GM21529 (cell line): Measurements from ENCODE around the gene SBNO1.

Experiments
- ATAC-seq: cut with Tn5 transposase; IDR thresholded peaks from one replicate; pipeline ENCODE4 v1.9.1; 2021; ENCODE audit not compliant: unreplicated experiment

The SBNO1 gene

DNA sequence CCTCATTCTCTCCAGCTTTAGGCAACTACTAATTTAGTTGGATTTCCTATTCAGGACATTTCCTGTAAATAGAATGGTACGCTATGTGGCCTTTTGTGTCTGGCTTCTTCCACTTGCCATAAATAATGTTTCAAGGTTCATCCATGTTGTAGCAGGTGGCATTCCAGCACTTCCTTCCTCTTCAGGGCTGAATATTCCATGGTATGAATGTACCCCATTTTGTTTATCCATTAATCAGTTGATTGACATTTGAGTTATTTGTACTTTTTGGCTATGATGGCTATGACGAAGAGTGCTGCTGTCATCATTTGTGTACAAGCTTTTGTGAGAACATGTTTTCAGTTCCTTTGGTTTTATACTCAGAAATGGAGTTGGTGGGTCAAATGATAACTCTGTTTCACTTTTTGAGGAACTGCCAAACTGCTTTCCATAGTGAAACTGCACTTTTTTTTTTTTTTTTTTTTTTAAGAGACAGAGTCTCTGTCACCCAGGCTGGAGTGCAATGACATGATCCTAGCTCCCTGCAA, 86.5 kb downstream of the SBNO1 start:
- ATAC-seq, result peak; percentile 90

DNA sequence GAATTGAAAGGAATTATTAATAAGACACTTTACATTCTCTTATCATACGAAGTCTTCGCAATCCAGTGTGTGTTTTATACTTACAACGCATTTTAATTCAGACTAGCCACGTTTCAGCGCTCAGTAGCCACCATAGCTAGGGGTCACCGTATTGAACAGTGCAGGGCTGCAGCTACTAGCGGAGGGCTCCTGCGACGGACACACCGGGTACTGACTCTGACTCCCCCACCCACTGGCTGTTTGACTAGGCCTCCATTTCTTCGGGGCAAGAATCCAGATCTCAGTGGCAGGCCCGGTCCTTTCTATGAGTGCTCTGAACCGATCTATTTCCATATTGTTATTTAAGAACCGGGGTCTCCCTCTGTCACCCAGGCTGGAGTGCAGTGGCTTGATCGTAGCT, 91.5 kb downstream of the SBNO1 start:
- ATAC-seq, result no peak

DNA sequence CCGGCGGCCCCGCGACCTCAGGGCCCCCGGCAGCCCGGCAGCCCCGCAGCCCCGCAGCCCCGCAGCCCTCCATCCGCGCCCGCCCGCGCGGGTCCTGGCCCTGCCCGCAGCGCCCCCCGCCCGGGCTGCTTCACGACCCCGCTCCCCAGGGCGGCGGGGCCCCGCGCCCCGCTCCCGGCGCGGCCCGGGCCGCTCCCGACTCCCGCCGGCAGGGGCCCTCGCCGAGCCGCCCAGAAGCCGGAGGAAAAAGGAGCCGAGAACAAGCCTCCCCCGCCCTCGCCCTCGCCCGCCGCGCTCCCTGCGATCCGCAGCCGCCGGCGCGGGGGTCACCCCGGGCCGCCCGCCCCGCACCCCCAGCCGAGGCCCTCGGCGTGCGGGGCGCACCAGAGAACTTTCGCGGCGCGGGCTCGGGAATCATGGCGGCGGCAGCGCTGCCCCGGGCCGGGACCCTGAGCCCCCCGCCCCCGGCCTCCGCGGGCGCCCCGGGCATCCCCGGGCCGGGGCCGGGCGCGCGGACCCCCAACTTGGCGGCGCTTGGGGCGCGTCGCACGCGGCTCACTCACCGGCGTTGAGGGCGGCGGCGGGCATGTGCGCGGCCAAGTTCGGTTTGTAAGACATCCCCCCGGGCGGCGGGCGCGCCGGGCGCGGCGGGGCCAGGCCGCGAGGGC, 93.5 kb downstream of the SBNO1 start:
- peak; percentile 63 for ATAC-seq

DNA sequence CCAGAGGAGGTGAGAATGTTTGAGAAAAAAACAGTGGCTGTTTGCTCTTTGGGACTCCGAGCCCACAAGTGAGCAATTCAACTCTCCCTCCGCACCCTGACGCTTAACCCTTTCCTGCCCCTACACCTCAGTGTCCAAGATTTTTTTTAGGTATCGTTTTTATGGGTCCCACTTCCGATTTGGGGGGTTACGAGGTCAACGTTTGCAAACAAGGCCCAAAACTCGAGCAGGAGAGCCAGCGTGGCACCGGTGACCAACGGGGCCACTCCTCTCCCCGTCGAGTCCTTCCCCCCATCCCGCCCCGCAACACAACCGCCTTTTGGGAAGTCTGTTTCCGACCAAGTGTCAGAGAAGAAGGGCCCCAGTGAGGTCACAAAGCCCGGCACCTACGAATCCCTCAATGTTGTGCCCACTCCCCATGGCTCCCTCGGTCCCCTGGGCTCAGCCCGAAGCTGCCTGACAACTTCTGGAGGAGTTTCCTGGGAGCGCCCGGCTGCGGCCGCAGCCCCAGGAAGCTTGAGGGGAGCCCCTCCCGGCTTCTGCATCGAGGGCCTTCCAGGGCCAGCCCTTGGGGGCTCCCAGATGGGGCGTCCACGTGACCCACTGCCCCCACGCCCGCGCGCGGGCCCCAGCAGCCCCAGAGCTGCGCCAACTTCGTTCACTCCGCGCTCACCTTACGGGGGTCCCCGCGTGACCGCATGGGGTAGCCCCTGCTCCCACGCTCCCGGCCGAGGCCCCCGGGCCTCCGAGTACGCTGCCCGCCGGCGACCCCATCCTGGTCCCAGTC, 94.2 kb downstream of the SBNO1 start:
- peak; percentile 5 for ATAC-seq

DNA sequence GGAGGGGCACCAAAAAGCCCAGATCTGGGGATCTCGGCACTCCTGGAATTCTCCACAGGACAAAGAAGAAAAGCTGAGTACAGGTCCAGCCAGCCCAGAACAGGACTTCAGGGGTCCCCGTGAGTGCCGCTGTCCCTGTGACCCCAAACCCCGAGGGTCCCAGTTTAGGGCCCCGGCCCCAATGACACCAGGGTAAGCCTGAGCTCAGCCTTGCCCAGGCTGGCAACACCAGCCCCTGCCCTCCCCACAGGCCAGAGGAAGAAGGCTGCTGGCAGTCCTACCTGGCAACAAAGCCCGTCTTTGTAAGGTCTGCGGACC, 94.8 kb downstream of the SBNO1 start:
- no peak for ATAC-seq

DNA sequence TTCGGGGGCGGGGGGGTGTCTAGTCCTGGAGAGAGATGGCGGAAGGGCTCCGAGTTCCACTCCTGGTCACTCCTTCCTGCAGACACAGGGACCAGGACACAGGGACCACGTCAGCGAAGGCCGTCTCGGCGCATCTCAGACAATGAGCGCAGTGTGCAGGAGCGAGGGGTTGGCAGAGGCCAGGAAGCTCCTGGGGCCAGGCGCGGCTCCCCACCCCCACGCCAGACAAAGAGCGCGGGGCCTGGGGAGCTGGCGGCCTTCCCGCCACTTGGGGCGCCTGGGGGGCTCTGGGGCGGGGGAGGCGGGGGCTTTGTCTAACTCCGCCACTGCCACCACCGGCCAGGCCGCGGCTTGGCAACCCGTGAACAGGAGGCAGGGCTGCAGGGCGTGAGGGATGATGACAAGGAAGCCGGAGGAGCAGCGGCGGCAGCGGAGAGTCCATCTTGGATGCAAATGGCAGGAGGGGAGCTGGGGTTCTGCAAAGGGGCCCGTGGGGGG, 95.2 kb downstream of the SBNO1 start:
- ATAC-seq, result no peak

DNA sequence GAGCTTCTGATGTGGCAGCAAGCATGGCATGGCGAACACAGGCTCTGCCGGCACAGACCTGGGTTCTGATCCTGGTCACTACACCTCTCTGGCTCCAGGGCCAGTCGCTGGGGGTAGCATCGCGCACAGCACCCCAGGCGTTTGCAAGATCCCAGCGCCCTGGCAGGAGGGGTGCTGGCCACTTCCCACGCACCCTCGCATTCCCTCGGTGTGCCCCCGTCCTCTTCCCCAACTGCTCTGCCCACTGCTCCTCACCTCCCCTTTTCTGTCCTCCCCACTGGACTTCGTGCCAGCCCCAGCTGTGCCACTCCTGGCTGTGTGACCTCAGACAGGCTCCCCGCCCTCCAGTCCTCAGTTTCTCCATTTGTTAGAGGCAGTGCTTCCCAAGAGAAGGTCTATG, 95.8 kb downstream of the SBNO1 start:
- ATAC-seq, result no peak

DNA sequence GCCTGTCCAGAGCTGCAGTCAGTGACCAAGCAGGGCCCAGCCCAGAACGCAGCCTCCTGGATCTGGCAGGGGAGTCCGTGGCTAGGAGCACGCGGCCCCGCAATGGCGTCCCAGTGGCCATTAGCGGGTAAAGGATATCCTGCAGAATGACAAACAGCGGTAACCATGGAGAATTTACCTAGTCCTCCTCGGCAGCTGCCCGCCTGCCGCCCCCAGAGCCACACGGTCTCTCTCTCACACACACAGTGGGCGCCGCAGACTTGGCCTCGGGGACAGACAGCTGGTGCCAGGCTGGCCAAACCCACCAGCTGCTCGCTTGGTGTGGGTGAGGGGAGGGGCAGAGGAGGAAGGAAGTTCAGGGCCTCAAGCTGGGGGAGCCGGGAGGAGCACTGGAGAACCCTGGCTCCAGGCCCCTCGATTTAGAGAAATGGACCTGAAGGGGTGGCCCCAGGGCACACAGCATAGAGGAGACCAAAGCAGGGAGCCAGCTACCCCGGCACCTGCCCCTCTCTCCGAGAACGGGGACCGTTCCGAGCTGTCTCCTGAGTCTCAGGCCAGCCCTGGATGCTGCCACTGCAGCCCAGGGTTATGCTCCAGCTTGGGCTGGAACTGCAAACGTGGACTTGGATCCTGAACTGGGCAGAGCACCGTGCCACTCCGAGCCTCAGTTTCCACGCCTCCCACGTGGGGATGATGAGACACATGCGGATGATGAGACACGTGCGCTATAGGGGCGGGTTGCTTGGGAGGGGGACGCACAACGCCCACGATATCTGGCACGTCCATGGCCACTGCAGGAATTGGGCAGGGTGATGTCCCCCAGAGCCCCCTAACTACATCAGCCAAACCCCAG, 96.4 kb downstream of the SBNO1 start:
- no peak for ATAC-seq

DNA sequence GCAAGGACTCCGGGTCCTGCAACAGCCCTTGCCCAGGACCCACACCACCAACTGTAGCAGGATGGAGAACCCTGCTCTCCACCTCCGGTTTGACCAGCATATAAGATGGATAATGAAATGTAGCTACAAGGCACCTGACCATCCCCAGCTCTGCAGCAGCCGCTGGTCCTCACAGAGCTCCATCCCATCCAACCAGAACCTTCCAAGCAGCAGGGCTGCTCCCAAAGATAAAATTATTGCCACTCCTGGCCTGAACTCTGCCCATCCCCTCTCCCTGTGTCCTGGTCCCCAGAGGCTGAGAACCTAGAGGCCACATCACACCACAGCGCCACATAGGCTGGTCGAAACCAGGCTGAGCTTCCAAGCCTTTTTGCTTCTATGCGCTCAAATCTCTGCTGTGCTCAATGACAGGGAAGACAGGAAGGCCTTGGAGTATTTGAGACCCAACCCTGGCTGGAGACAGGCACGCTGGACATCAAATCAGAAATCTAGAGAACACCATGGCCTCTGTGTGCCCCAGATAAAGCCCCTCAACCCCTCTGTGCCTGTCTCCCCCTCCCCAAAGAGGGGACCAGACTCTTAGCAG, 97.2 kb downstream of the SBNO1 start:
- no peak for ATAC-seq

DNA sequence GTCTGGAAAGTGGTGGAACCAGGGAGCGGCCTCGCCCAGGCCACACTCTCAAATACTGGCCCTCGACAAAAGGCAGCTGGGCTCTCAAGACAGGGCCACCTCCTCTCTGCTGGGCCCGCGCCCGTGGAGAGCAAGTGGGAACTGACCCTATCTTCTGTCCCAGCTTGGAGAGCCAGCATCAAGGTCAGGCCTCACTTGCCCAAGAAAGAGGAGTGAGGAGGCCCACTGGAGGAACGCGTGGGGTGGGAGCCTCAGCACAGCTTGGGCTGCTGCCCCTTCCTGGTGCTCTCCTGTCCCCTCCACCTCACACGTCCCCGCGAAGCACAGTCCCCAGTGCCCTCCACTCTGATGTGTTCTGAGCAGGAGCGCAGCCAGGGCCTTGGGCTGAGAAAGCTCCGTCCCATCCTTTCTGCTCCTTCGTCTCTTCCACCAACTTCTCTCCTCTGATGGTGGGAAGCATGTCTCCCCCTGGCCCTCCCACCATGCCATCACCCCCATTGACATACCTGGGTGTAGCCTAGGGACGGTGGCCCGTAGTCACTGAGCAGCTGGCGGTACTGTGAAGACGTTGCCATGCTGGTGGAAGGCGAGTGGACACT, 97.9 kb downstream of the SBNO1 start:
- no peak for ATAC-seq

DNA sequence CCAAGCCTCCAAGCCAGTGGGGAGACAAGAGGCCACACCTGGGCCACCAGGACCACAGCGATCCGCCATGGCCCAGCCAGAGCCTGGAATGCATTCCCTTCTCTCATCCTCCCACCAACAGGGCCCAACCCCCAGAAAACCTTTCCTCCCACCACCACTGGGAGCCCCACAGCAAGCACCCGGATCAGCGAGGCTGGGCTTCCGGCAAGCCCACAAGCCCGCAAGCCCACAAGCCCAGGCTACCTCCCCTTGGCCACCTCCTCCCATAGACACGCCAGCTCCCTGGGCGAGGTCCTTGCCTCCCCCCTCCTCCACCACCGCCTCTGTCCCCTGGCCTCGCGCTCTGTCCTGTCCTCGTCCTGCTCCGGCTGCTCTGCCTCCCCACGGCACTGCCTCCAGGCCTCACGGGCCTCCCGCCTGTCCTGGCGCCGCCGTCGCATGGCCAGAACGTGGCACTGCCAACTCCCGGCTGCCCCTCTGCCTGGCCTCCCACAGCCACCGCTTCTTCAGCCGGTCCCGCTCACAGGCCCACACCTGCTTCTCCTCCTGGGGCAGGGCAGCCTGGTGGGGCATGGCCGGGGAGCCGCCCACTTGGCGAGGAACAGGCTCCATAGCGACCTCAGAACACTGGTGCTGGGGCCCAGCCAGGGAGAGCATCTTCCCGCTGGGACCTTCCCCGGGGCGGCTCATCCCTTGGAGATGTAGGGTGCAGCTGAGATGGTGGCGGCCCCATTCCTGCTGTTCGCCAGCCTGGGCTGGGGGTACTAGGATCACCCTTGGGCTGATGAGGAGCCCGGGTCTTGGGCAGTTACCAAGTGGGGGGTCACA, 98.6 kb downstream of the SBNO1 start:
- no peak for ATAC-seq

DNA sequence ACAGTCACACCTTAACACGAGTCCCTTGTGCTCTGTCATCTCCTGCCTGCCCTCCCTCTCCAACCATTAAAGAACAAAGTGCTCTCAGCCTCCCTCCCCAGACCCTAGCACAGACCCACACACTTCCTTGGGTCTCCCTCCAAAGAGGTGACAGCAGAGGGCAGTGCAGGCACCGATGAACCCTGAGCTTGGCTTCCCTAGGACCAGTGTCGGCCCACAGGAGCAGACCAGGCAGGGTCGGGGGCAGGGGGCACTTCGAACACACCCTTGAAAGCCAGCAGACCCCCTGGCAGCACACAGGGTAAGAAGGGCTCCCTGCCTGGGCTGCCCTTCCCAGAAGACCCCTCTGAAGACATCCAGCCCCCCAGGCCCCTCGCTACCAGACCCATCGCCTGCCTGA, 100.0 kb downstream of the SBNO1 start:
- ATAC-seq, result no peak

DNA sequence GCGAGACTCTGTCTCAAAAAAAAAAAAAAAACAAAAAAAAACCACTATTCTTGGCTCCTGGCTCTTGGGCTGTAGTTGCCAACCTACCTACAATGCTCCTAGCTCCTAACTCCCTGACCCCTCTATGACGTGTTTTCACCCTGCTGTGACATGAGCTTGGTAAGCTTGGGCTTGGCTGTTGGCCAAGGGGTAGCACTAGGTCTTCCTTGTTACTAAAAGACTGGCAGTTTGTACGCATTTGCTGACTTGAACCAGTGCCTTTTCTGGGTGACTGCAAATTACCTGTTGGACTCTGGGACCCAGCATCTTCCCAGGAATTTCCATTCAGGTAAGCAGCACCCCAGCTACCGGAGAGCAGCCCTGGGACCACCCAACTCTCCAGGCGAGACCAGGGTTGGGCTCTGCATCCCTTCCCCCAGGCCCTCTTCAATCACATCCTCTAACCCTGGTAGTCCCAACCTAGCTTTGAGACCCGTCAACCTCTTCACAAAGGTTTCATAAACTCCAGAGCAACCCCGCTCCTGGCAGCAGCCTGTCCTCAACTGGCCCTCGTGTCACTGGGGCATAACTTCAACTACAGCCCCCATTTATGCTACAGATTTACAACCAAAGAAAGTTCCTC, 101.3 kb downstream of the SBNO1 start:
- ATAC-seq, result no peak

DNA sequence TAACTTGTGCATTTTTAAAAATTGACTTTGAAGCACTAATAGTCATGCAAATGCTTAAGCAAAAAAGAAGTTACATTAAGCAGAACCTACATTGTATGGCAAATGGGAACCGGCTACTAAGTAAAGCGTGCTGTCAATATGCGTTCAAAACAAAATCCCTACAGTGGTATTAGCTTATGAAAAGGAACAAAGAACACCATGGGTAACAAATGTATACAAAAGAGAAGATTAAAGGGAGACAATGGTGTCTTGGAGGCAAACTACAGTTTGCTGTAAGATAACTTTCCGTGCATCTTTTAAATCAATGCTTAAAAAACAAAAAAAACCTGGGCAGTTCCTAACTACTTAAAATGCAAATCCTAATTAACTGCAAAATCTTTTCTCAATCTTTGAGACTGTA, 103.5 kb downstream of the SBNO1 start:
- no peak for ATAC-seq

DNA sequence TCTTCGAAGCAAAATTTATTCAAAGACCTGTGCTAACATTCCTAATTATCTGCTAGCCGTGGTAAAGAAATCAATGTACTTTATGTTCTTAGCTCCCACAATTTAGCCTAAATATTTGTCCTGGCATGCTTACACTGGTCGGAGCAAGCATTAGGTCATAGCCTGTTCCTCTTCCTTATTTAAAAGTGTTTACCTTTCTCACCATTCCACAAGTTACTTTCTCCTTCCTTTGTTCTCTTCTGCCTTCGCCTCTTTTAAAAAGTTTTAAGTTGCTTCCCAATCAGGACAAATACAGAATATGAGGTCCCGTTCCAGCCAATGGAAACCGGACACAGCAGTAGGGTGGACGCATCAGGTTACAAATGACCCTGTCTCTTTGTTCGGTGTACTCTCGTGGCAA, 104.6 kb downstream of the SBNO1 start:
- no peak for ATAC-seq

DNA sequence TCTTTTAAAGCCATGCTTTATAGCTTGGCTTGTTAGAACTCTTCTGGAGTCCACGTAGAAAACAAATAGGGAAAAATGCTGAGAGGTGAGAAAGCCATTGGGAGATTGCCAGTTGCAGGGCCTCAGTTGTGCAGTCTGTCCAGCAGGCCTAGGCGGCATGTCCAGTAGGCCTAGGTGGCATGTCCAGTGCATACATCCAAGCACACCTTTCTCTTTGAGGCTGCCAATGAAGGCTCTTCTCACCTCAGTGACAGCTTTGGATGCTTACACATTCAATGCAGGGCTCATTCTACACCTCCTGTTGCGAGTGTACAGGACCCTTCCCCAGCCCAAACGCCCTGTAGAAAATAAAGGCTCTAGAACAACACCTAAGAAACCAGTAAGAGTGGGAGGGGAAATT, 106.1 kb downstream of the SBNO1 start:
- ATAC-seq, result no peak

DNA sequence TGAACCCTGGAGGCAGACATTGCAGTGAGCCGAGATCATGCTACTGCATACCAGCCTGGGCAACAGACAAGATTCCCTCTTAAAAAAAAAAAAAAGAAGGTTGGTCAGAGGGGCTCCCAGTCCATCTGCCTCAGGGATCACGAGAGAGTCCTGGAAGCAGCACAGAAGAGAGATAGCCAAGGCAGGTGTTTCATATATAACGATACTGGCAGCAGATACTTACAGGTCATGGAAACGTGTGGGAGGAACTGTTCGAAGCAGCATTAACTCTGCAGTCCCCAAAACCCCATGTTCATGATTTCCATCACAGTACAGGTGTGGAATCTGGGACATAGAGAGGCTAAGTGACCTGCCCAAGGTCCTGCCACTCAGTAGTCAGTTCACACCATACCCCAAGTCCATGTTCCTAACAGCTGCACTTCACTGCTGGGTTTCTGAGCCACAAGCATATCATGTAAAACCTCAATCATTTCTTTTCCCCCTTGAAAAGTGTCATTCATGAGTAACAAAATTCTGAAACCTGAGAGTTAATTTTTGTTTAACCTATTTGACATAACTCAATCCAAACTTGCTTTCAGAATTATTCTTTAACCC, 109.7 kb downstream of the SBNO1 start:
- ATAC-seq, result no peak

DNA sequence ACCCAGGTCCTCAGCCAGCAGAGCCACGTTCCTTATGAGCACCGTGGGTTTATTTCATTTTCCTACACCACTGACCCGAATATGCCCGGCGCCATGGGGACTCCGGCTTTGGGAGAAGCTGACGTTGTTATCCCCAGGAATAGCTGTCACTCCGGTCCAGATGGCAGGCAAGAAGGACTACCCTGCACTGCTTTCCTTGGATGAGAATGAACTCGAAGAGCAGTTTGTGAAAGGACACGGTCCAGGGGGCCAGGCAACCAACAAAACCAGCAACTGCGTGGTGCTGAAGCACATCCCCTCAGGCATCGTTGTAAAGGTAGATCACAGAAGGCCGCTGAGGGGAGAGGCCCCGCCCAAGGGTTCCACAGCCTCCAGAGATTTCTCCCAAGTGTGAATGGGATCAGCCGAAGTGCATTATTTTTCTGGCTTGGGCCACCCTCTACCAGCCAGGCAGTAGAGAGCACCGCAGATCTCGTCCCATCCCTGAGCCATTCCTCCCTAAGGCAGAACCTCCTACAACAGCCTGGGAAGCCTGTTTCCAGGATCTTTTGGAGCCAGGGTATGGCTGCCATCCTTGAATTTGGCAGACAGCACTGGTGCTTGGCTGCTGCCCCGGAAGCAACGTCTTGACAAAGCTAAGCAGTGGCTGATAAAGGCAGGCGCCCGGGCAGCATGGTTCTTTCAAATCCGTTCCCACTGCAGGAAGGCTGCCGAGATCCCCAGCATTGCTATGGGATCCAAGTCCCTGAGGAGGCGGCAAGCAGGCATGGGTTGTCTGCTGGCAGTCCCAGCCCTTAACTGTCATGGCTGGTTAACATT, 110.8 kb downstream of the SBNO1 start:
- ATAC-seq, result no peak
